Astrocyte of the spinal cord (primary cell): ENCODE measurements around the gene CDH5.

Experiments
- DNase-seq: peaks from one replicate; pipeline ENCODE4 v3.0.0; 2011; ENCODE audit warnings: low read depth, low spot score
- H3K4me3 ChIP-seq: 2 replicates; pipeline ENCODE4 v1.5.1; 2011; ENCODE audit warnings: low read depth, mild to moderate bottlenecking, low read length, moderate library complexity
- CTCF ChIP-seq: IDR thresholded peaks from 2 replicates; pipeline ENCODE4 v1.5.1; 2012; ENCODE audit warnings: low read depth, mild to moderate bottlenecking, low read length, inconsistent platforms
- in situ Hi-C: cut with HindIII; loops from 2 replicates; pipeline ENCODE4 v1.10.0; 2017; ENCODE audit warnings: low sequenced_read_pairs

The CDH5 gene

GRCh38 chr16:66440970-66441369, 74.5 kb downstream of the CDH5 start:
- no peak for DNase-seq
- in situ Hi-C loops = no loop called here
- TF ChIP-seq CTCF = no peak
- H3K4me3 ChIP-seq = no peak overlapping the region

GRCh38 chr16:66441586-66442375, 75.3 kb downstream of the CDH5 start:
- H3K4me3 ChIP-seq = no peak overlapping the region
- peak; percentile 38 for DNase-seq
- TF ChIP-seq CTCF = no peak
- in situ Hi-C loops = no loop called here

- no peak for TF ChIP-seq CTCF
- H3K4me3 ChIP-seq = no peak overlapping the region
- in situ Hi-C loops = no loop called here
- no peak for DNase-seq
Observed at GRCh38 chr16:66442502-66443268, 76.2 kb downstream of the CDH5 start.

- no peak for TF ChIP-seq CTCF
- H3K4me3 ChIP-seq = no peak overlapping the region
- in situ Hi-C loops = no loop called here
- no peak for DNase-seq
Observed at GRCh38 chr16:66443269-66443652, 76.8 kb downstream of the CDH5 start.

GRCh38 chr16:66444049-66444481, 77.6 kb downstream of the CDH5 start:
- DNase-seq = no peak
- in situ Hi-C loops = no loop called here
- no peak overlapping the region for H3K4me3 ChIP-seq
- TF ChIP-seq CTCF = no peak

GRCh38 chr16:66446737-66447136, 80.2 kb downstream of the CDH5 start:
- in situ Hi-C loops = no loop called here
- no peak for TF ChIP-seq CTCF
- no peak overlapping the region for H3K4me3 ChIP-seq

More at GRCh38 chr16:66446737-66447136, 80.2 kb downstream of the CDH5 start:
- DNase-seq = no peak
